NCI-H2029 (cell line): ENCODE data around the gene NLN.
"Not testable (repeated sequence)": the region's sequence is repeated elsewhere in the genome, so short reads cannot be mapped to it uniquely, and the experiment has no call there.

Source experiments
- DNase-seq: peaks from one replicate; lab custom pipeline; 2025; lab: John Stamatoyannopoulos, UW

Gene NLN

DNA sequence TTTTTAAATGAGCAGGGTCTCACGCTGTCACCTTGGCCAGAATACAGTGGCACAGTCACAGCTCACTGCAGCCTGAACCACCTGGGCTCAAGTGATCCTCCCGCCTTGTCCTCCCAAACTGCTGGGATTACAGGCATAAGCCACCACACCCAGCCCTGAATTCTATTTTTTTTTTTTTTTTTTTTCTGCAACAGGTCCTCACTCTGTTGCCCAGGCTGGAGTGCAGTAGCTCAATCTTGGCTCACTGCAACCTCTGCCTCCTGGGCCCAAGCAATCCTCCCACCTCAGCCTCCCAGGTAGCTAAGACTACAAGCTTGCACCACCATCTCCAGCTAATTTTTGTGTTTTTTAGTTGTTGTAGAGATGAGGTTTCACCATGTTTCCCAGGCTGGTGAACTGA lies 51.0 kb downstream of the NLN start:
- DNase-seq: not testable (repeated sequence)

DNA sequence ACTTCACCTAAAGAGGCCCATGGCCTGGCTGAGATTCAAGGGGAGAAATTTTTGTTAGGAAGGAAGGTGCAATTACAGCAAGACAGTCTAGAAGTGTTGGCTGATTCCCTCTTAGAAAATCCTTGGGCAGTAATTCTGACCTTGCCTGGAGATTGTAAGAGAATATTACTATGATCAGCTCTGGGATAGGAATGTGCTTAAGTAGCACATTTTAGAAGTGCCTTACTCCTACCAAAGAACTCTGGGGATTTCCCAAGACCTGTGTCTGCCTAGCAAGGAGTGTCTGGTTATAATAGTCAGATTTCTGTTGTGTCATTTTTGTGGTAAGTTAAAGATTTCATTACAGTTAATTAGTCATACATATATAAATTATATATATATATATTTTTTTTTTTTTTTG lies 52.3 kb downstream of the NLN start:
- DNase-seq: no peak

DNA sequence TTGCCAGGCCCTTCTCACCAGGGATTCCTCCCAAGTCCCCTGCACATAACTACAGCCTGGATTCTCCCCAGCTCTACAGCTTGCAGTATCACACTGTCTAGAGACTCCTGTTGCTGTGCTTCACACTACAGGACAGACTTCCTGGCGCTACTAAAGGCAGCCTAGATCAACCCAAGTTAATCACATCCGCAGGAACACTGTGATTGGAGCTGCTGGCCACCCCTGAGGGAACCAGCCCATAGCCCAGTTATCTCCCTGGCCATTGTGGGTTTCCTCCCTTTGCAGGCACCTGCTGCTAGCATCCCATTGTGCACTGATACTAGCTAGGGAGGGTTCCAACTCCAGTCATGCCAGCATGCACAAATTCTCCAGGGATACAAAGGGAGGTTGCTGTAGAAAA lies 53.5 kb downstream of the NLN start:
- DNase-seq: no peak

DNA sequence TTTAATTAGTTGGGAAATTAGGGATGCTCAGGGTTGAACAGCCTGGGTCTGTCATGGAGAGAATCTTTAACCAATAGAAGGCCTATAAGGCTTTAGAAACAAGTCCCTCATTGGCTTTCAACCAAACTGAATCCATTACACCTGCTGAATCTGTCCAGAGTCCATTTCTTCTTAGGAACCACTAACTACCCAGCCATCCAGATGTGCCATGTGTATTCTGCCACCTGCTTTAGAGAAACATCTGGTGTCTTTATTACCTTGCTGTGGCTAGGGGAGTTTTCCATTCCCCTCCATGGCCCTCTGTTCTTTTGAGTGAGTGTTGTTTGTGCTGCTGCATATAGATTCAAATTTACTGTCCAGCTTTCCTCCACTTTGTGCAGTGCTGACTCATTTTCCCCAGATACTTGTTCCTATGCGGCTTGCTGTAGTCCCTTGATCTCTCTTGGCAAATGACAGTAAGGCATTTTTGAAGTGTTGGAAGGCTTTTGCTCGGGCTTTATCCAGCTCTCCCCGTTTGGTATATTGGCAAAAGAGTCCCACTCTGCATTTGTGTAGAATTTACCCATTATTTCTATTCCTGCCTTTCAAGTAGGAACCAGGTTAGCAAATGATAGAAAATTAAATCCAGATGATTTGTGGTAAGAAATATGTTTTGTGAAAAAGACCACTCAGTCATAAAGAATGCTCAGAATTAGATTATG lies 54.6 kb downstream of the NLN start:
- no peak for DNase-seq

GRCh38 chr5:65778126-65778525 lies 56.1 kb downstream of the NLN start:
- no peak for DNase-seq

DNA sequence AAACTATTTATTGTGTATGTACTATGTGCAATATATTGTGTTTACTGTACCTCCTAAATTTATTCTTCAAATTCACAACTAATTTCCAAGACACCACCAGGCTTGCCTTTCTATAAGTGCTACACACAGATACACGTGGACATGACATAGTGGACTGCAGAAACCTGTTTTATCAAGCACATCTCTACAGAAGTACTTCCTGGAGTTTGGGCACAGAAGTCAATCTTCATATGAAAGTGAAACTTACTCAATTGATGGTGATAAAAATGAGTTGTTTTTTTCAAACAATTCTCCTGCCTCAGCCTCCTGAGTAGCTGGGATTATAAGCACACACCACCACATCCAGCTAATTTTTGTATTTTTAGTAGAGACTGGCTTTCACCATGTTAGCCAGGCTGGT lies 57.6 kb downstream of the NLN start:
- no peak for DNase-seq

GRCh38 chr5:65788296-65788695 lies 66.3 kb downstream of the NLN start:
- not testable (repeated sequence) for DNase-seq

GRCh38 chr5:65790371-65791163 lies 68.6 kb downstream of the NLN start:
- DNase-seq: no peak

DNA sequence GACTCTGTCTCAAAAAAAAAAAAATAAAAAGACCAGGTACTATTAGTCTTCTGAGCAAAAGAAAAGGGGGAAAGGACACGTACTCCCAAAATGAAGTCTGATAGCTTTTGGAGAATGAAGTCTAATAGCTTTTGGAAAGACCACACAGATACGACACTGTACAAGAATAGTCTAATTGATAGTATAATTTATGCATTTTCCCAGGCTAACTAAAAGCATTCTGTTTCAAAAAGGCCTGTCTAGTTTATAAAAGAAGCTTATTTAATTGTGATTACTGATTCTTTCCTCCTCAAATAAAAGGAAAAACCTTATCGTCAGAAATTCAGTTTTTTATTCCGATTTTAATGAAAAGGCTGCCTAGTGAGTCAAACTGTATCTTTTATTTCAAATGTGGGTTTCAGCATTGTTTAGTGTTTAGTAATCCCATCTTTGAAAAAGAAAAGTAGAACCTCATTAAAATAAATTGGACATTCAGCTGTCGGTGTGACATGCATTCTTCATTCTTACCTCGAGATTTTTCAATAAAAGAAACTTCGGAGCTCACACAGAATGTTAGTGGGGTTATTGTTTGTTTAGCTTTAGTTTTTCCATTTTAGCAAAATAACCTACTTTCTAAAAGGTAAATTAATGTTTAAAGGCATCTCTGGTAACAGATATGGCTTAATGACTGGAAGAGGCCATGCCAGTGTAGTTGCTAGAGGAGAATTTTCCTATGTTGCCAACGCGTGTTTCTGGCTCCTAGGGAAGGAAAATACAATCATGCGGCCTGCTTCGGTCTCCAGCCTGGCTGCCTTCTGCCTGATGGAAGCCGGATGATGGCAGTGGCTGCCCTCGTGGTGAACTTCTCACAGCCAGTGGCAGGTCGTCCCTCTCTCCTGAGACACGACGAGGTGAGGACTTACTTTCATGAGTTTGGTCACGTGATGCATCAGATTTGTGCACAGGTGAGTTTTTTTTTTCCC lies 70.0 kb downstream of the NLN start:
- no peak for DNase-seq

GRCh38 chr5:65796269-65796668 lies 74.3 kb downstream of the NLN start:
- no peak for DNase-seq

DNA sequence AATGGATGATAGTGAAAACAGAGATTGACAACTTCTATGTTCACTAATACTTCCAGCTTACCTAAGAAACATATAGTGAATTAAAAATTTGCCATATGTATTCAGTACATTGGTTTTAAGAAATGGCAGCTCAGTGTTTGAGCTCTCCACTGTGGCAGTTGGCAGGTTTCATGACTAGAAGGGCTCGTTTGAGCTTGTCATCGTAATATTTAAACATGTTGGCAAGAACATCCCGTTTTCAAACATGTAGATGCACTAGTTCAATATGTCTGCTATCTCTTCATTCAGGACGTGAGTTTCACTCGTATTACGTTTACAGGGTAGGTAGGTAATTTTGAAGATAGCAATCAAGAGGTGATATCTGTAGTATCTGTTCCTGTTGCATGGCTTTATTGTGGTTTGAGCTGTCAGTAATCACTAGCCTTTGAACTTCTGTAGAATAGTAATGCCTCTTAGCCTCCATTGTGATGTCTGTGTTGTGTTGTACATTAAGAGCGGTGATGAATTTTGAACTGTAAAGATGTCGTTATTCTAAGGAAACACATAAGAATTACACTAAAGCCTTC lies 74.8 kb downstream of the NLN start:
- no peak for DNase-seq

DNA sequence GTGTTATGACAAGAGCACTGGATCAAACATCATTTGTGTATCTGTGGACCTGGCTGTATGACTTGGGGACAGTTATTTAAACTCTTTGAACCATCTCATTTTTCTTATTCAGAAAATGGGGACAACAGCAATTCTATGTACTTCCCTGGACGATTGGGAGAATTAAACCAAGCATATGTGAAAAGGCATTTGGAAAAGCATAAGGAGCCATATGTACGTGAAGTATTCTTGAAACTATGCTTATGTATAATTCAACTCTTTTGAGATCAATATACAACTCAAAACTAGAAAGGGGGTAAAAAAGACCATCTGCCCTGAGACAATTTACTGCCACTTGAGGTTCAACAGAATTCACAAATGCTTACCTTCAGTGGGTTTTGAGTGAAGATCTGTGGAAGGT lies 75.5 kb downstream of the NLN start:
- DNase-seq: no peak

DNA sequence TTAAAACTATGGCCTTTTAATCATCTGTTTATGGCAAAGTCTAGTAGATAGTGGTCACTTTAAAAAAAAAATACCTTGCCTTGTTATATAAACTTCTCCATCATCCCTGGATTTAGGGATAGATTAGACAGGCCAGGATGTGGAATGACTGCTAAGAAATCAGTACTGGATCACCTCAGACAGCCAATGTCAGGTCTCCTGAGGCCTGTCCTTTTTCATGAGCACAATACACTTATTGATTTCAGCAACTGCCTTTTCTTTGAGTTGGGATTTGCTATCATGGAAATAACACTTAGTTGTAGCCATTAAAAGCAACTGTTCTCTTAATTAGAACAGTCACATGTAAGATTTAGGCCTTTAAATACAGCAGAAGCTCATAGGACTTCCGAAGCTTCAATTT lies 77.9 kb downstream of the NLN start:
- DNase-seq: no peak

GRCh38 chr5:65800775-65801174 lies 78.8 kb downstream of the NLN start:
- no peak for DNase-seq

DNA sequence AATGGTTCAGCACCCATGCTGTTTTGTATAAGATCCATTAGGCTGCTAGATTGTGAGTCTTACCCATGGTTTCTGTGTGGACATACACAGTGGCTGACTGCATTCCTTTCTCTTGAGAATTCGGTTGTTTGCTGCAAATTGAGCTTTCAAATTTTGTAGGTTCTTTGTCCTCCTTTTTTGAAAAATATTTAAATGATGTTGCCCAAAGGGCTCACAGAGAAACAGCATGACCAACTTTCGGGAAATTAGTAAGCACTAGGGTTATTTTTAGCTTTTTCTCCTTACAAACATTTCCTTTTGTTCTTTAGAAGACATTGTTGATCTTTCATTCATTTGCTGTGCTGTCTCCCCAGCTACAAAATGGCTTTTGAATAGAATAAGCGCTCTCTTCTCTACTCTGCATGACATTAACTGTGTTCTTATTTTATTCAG lies 79.4 kb downstream of the NLN start:
- DNase-seq: no peak

- no peak for DNase-seq
Observed at GRCh38 chr5:65802080-65802479, 80.1 kb downstream of the NLN start.

DNA sequence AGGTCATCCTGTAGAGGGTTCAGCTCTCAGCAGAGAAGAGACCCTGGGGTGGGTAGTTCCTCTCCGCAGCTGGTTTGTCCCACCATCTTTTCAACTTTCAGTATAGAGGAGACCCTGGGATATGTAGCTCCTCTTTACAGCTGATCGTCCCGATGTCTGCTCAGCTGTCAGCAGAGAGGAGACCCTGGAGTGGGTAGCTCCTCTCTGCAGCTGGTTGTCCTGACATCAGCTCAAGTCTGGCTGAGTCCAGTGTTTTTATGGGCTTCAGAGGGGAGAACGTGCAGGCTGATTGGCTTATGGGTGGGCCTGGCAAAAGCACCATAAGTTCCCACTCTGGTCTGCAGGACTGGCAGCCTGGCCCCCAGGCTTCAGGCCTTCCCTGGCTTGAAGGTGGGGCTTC lies 80.8 kb downstream of the NLN start:
- DNase-seq: no peak

- DNase-seq: no peak
Observed at GRCh38 chr5:65803699-65804391, 81.8 kb downstream of the NLN start.

DNA sequence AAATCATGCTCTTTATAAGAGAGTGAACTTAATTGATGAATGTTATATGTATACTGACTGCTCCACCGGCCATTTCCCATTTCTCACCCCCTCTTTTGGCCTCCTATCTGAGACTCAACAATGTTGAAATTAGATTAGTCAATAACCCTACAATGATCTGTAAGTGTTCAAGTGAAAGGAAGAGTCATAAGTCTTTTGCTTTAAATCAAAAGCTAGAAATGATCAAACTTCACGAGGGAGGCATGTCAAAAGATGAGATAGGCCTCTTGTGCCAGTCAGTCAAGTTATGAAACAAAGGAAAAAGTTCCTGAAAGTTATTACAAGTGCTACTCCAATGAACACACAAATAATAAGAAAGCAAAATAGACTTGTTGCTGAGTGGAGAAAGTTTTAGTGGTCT lies 83.1 kb downstream of the NLN start:
- no peak for DNase-seq

DNA sequence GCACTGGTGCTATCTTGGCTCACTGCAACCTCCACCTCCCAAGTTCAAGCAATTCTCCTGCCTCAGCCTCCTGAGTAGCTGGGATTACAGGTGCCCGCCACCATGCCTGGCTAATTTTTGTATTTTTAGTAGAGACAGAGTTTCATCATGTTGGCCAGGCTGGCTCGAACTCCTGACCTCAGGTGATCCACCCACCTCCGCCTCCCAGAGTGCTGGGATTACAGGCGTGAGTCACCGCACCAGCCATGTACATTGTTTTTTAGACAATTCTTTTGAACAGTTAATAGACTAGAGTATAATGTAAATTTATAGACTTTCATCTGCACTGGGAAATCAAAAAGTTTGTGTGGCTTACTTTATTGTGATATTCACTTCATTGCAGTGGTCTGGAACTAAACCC lies 85.5 kb downstream of the NLN start:
- not testable (repeated sequence) for DNase-seq

DNA sequence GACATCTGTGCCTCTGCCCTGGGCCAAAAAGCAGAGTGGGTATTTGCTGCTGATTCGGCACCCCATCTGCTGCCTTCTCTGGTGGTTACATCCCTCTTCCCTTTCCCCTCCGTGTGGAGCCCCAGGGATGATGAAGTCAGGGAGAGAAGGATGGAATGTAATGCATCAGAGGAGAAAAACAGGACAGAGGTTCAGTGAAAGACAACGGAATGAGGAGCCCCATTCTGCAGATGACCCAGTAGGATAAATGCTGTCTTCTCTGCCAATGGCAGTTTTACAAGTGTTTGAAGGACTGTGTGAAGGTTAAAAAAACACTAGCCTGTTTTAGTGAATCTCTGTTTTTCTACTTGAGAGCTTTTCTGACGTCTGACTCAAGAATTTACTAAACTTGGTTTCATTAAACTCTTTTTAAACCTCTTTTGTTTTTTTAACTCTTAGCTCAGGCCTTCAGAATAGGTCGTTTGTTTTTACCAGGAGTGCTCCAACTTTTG lies 86.3 kb downstream of the NLN start:
- DNase-seq: no peak
